Activated CD4-positive, alpha-beta T cell treated with anti-CD3 and anti-CD28 coated beads, Interleukin-2, amount 10 ng/mL, durations not matched to agents 24 days and 14 days (primary cell): ENCODE measurements around the gene UGDH. TPM values are rescaled to one million over a fixed set of nuclear protein-coding genes. Genes with fewer than 3 reads are reported as not detected.

Source experiments
- DNase-seq: peaks from one replicate; pipeline ENCODE4 v3.0.0; 2022
- H3K27ac Mint-ChIP-seq: one replicate; pipeline ENCODE4 v1.8.0; 2022; ENCODE audit warnings: mild to moderate bottlenecking, mixed read lengths
- H3K27me3 Mint-ChIP-seq: one replicate; pipeline ENCODE4 v1.8.0; 2022; ENCODE audit warnings: mixed read lengths
- H3K36me3 Mint-ChIP-seq: one replicate; pipeline ENCODE4 v1.8.0; 2022; ENCODE audit warnings: low read depth, mild to moderate bottlenecking, mixed read lengths
- H3K4me1 Mint-ChIP-seq: one replicate; pipeline ENCODE4 v1.8.0; 2021; ENCODE audit warnings: mixed read lengths
- H3K4me3 Mint-ChIP-seq: one replicate; pipeline ENCODE4 v1.8.0; 2022; ENCODE audit warnings: mild to moderate bottlenecking, moderate library complexity, mixed read lengths
- H3K9me3 Mint-ChIP-seq: one replicate; pipeline ENCODE4 v1.8.0; 2021; ENCODE audit warnings: mixed read lengths
- intact Hi-C: fragments of 100-400 bp; cut with micrococcal nuclease; formaldehyde crosslinking; loops from one replicate; pipeline ENCODE4 v1.15.1; 2023
- total RNA-seq: library from RNA; stranded (reverse); gene quantifications from 2 replicates; pipeline ENCODE4 v1.2.3, GENCODE V29; 2022

Gene UGDH
- total RNA-seq, 1 donor from 2014 or later = 23.1 TPM

- Mint-ChIP-seq H3K4me1 (no peaks in the 10 kb centered on the region), H3K36me3 (peaks cover 20% of the 10 kb centered on the region), H3K27ac (no peak overlapping the region), H3K27me3 (no peaks in the 10 kb centered on the region), H3K4me3 (no peak overlapping the region), H3K9me3 (no peaks in the 10 kb centered on the region)
- intact Hi-C loops = no loop called here
- no peak for DNase-seq
These were observed 29.1 kb downstream of the UGDH start for GRCh38 chr4:39497909-39498726.

- DNase-seq = no peak
These were observed 31.6 kb downstream of the UGDH start for GRCh38 chr4:39495446-39496213.

DNA sequence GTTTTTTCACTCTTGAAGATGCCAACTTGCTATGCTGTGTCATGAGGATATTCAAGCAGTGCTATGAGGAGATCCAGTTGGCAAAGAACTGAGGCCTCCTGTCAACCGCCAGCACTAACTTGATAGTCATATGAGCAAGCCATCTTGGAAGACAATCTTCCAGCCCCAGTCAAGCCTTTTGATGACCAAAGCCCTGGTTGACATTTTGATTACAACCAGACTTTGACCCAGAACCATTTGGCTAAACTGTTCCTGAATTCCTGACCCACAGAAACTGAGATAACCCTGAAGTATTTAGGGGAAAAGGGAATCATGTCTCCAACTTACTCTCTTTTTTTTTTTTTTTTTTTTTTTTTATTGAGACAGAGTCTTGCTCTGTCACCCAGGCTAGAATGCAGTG lies 32.9 kb downstream of the UGDH start:
- Mint-ChIP-seq H3K27ac (no peak overlapping the region), H3K36me3 (peaks cover 10% of the 10 kb centered on the region), H3K9me3 (no peaks in the 10 kb centered on the region), H3K27me3 (no peaks in the 10 kb centered on the region), H3K4me3 (no peak overlapping the region), H3K4me1 (no peaks in the 10 kb centered on the region)
- no peak for DNase-seq
- intact Hi-C loops = no loop called here

More at GRCh38 chr4:39495446-39496213, 31.6 kb downstream of the UGDH start:
- H3K36me3 Mint-ChIP-seq = peaks cover 13% of the 10 kb centered on the region
- no peak overlapping the region for H3K4me3 Mint-ChIP-seq
- intact Hi-C loops = no loop called here
- H3K9me3 Mint-ChIP-seq = no peaks in the 10 kb centered on the region
- no peaks in the 10 kb centered on the region for H3K4me1 Mint-ChIP-seq
- H3K27me3 Mint-ChIP-seq = no peaks in the 10 kb centered on the region
- no peak overlapping the region for H3K27ac Mint-ChIP-seq

GRCh38 chr4:39490322-39490721 lies 36.9 kb downstream of the UGDH start:
- no peak overlapping the region for H3K4me3 Mint-ChIP-seq
- H3K27me3 Mint-ChIP-seq = no peaks in the 10 kb centered on the region

DNA sequence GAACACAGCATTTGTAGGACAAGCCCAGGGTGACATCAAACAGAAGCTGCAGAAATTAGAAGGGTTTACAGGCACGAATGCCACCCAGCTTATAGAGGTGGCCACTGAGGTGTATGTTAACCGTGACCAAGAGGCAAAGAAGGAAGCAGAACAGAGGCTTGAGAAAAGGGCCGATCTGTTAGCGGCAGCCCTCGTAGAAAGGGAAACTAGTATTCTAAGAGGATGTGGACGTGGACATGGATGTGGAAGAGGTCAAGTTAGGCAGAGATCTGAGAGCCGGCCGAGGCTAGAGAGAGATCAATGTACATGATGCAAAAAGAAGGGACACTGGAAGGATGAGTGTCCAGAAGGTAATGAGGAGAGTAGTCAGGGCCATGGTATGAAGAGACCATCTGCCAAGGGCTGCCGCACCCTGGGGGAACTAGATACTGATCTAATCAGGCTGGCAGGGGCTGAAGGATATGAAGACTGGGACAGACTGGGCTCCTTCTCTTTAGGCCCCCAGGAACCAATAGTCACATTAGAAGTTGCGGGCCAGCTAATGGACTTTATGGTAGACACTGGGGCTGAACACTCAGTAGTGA lies 40.9 kb downstream of the UGDH start:
- Mint-ChIP-seq H3K27ac (no peak overlapping the region), H3K9me3 (no peaks in the 10 kb centered on the region), H3K27me3 (no peaks in the 10 kb centered on the region), H3K36me3 (no peaks in the 10 kb centered on the region), H3K4me1 (no peaks in the 10 kb centered on the region), H3K4me3 (no peak overlapping the region)
- no peak for DNase-seq
- intact Hi-C loops = no loop called here

More at GRCh38 chr4:39490322-39490721, 36.9 kb downstream of the UGDH start:
- DNase-seq = no peak
- Mint-ChIP-seq H3K27ac (no peak overlapping the region), H3K36me3 (no peaks in the 10 kb centered on the region), H3K4me1 (no peaks in the 10 kb centered on the region), H3K9me3 (no peaks in the 10 kb centered on the region)
- intact Hi-C loops = no loop called here

GRCh38 chr4:39484582-39485272 lies 42.5 kb downstream of the UGDH start:
- no peak overlapping the region for H3K4me3 Mint-ChIP-seq
- H3K27ac Mint-ChIP-seq = no peak overlapping the region
- H3K4me1 Mint-ChIP-seq = no peaks in the 10 kb centered on the region
- no peaks in the 10 kb centered on the region for H3K36me3 Mint-ChIP-seq
- H3K27me3 Mint-ChIP-seq = no peaks in the 10 kb centered on the region
- intact Hi-C loops = no loop called here
- H3K9me3 Mint-ChIP-seq = no peaks in the 10 kb centered on the region
- no peak for DNase-seq

- intact Hi-C loops = no loop called here
- Mint-ChIP-seq H3K4me1 (no peaks in the 10 kb centered on the region), H3K9me3 (no peaks in the 10 kb centered on the region), H3K27ac (no peak overlapping the region), H3K36me3 (peaks cover 3% of the 10 kb centered on the region), H3K4me3 (no peak overlapping the region), H3K27me3 (no peaks in the 10 kb centered on the region)
- DNase-seq = no peak
These were observed 46.1 kb downstream of the UGDH start for GRCh38 chr4:39480902-39481695.

GRCh38 chr4:39480251-39480650 lies 47.0 kb downstream of the UGDH start:
- Mint-ChIP-seq H3K27ac (no peak overlapping the region), H3K4me1 (no peaks in the 10 kb centered on the region), H3K27me3 (no peaks in the 10 kb centered on the region), H3K4me3 (no peak overlapping the region), H3K36me3 (peaks cover 3% of the 10 kb centered on the region), H3K9me3 (no peaks in the 10 kb centered on the region)
- no peak for DNase-seq
- intact Hi-C loops = no loop called here

- Mint-ChIP-seq H3K36me3 (peaks cover 8% of the 10 kb centered on the region), H3K9me3 (no peaks in the 10 kb centered on the region), H3K4me1 (no peaks in the 10 kb centered on the region), H3K27ac (no peak overlapping the region), H3K4me3 (no peak overlapping the region), H3K27me3 (no peaks in the 10 kb centered on the region)
- no peak for DNase-seq
- intact Hi-C loops = no loop called here
These were observed 50.9 kb downstream of the UGDH start for GRCh38 chr4:39476187-39476895.

GRCh38 chr4:39472396-39472795 lies 54.8 kb downstream of the UGDH start:
- intact Hi-C loops = no loop called here
- Mint-ChIP-seq H3K27me3 (no peaks in the 10 kb centered on the region), H3K4me1 (peaks cover 5% of the 10 kb centered on the region), H3K27ac (no peak overlapping the region), H3K36me3 (peaks cover 23% of the 10 kb centered on the region), H3K4me3 (no peak overlapping the region), H3K9me3 (no peaks in the 10 kb centered on the region)
- DNase-seq = no peak

- Mint-ChIP-seq H3K27ac (no peak overlapping the region), H3K27me3 (no peaks in the 10 kb centered on the region), H3K9me3 (no peaks in the 10 kb centered on the region), H3K4me3 (no peak overlapping the region), H3K36me3 (peaks cover 25% of the 10 kb centered on the region), H3K4me1 (peaks cover 5% of the 10 kb centered on the region)
- DNase-seq = no peak
- intact Hi-C loops = no loop called here
These were observed 56.8 kb downstream of the UGDH start for GRCh38 chr4:39470402-39470801.

DNA sequence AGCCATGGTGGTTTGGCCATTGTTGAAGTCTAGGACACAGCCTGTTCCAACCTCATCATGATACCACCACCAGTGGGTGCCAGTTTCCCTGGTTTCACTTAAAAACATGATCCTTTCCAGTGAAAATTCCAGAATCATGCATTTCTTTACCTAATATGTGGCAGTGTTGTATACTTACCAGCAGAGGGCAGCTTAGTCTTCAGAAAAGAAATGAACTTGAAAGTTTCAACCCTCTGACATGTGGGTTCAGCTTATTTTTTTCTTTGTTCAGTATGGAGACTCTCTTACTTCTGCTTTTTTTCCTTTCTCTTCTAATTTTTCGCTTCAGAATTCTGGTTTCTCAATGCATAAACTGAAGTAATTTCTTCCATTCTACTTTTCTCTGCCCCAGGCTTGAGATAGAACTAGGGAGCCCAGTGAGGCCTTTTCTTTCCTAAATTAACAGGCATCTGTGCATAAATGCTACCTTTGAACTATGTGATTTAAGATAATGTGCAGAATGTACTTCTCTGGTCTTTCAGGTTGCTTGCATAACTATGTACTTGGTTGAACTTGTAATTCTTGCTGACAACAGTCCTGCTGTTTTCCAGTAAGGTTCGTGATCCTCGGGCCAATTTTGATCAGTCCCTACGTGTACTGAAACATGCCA lies 57.7 kb downstream of the UGDH start:
- Mint-ChIP-seq H3K36me3 (peaks cover 25% of the 10 kb centered on the region), H3K4me1 (peaks cover 5% of the 10 kb centered on the region), H3K9me3 (no peaks in the 10 kb centered on the region), H3K27ac (peak overlapping the region; percentile 72), H3K27me3 (no peaks in the 10 kb centered on the region), H3K4me3 (no peak overlapping the region)
- peak; percentile 72 for DNase-seq
- intact Hi-C loops = loop anchor here (1.0 to 10.0 kb wide), 3 partner anchors 188 to 835 kb away; partner anchors contain the start of gene PDS5A
